ENCODE data around the gene PDYN. TPM values are rescaled to one million over a fixed set of nuclear protein-coding genes. Genes with fewer than 3 reads are reported as not detected.

PDYN gene
- total RNA-seq, 1 experiment from 2014 or later = not detected

DNA sequence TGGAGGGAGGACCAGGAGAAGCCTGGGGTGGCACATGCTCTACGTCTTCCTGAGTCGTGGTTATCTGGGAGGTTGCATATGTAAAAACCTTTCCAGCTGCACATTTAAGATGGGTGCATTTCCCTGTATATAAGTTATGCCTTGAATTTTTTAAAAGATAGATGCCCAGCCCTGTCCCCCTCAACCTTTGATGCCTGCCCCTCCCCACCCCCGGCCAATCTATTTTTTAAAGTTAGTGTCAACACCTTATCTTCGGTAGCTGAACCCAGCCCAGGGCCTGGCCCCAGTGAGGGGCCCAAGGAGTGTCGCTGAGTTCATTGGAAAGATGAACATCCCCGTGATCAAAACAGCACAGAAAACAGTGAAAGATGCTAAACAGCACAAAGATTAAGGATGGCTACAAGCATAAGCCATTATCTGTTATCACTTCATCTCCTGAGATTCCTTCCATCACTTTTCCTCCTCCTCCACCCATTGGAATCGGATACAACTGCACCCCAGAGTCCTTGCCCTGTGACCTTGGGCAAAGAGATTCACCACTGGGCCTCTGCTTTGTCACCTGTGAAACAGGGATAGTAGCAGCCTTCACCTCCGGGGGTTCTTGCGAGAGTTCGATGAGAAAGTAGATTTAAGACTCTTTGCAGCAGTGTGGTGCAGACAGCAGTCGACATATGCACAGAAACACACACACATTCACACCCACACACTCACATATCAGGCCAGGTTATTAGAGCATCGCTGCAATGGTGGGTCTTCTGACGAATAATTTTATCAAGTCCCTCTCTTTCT lies 51.2 kb downstream of the PDYN start:
- Histone ChIP-seq H3K4me3 (ENCODE audit: low read depth, low read length, poor library complexity, severe bottlenecking) (no peak overlapping the region), H3K27me3 (replicated peaks; ENCODE audit: insufficient read depth, low read depth, low read length, poor library complexity) (no peaks in the 10 kb centered on the region), H3K27ac (ENCODE audit: low read depth, low read length, poor library complexity, severe bottlenecking) (no peak overlapping the region), H3K9me3 (ENCODE audit: low read depth, low read length, poor library complexity, severe bottlenecking) (no peaks in the 10 kb centered on the region), H3K36me3 (ENCODE audit: insufficient read depth, low read length, poor library complexity, severe bottlenecking) (peaks cover 9% of the 10 kb centered on the region), H3K4me1 (ENCODE audit: insufficient read depth, low read length, poor library complexity, severe bottlenecking) (peaks cover 10% of the 10 kb centered on the region)
- no TSS peak for BruUV-seq (replicated peaks)
- intact Hi-C loops (cut with micrococcal nuclease; ENCODE audit: unreplicated experiment) = no loop called here
- CTCF ChIA-PET = no interaction called here
- DNase-seq (ENCODE audit: low spot score) = no peak
- POLR2A ChIA-PET (ENCODE audit: low non-redundant PET) = interaction anchor here (0.6 kb wide), 1 partner anchor 196 kb away, joined by 3 read pairs; no protein-coding TSS in a partner anchor
- no peak for TF ChIP-seq EZH2 (IDR thresholded peaks at IDR 0.05; ENCODE audit: borderline replicate concordance, low read depth, low read length, poor library complexity, severe bottlenecking)
- TF ChIP-seq, protein P1, sequence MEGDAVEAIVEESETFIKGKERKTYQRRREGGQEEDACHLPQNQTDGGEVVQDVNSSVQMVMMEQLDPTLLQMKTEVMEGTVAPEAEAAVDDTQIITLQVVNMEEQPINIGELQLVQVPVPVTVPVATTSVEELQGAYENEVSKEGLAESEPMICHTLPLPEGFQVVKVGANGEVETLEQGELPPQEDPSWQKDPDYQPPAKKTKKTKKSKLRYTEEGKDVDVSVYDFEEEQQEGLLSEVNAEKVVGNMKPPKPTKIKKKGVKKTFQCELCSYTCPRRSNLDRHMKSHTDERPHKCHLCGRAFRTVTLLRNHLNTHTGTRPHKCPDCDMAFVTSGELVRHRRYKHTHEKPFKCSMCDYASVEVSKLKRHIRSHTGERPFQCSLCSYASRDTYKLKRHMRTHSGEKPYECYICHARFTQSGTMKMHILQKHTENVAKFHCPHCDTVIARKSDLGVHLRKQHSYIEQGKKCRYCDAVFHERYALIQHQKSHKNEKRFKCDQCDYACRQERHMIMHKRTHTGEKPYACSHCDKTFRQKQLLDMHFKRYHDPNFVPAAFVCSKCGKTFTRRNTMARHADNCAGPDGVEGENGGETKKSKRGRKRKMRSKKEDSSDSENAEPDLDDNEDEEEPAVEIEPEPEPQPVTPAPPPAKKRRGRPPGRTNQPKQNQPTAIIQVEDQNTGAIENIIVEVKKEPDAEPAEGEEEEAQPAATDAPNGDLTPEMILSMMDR (conservative IDR thresholded peaks at IDR 0.05; ENCODE audit: low read depth, low read length) = no peak

GRCh38 chr20:1942061-1942460 lies 51.8 kb downstream of the PDYN start:
- intact Hi-C loops (cut with micrococcal nuclease; ENCODE audit: unreplicated experiment) = no loop called here
- CTCF ChIA-PET = no interaction called here
- Histone ChIP-seq H3K27ac (ENCODE audit: low read depth, low read length, poor library complexity, severe bottlenecking) (no peak overlapping the region), H3K4me1 (ENCODE audit: insufficient read depth, low read length, poor library complexity, severe bottlenecking) (peaks cover 8% of the 10 kb centered on the region), H3K36me3 (ENCODE audit: insufficient read depth, low read length, poor library complexity, severe bottlenecking) (peaks cover 13% of the 10 kb centered on the region), H3K4me3 (ENCODE audit: low read depth, low read length, poor library complexity, severe bottlenecking) (no peak overlapping the region), H3K27me3 (replicated peaks; ENCODE audit: insufficient read depth, low read depth, low read length, poor library complexity) (no peaks in the 10 kb centered on the region), H3K9me3 (ENCODE audit: low read depth, low read length, poor library complexity, severe bottlenecking) (no peaks in the 10 kb centered on the region)
- POLR2A ChIA-PET (ENCODE audit: low non-redundant PET) = no interaction called here
- DNase-seq (ENCODE audit: low spot score) = no peak
- TF ChIP-seq, protein P1 (conservative IDR thresholded peaks at IDR 0.05; ENCODE audit: low read depth, low read length) = no peak
- no peak for TF ChIP-seq EZH2 (IDR thresholded peaks at IDR 0.05; ENCODE audit: borderline replicate concordance, low read depth, low read length, poor library complexity, severe bottlenecking)
- no TSS peak for BruUV-seq (replicated peaks)

DNA sequence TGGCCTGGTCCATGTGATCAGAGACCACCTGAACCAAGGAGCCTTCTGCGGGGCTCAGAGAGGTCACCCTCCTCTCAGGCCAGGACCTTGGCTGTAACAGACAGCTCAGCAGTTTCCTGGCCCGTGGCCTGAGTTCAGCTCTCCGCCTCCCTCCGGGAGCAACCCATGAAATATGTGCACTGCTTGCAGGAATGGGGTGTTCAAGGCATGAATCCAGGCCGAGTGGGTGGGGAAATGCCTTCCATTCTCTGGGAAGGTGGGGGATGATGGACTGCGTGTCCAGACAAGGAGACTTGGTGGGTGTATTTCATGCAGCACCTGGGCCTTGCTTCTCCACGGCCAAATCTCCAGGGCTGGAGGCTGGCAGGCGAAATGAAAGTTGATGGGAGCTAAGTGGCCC lies 52.6 kb downstream of the PDYN start:
- ChIA-PET POLR2A (ENCODE audit: low non-redundant PET) (no interaction called here), CTCF (no interaction called here)
- TF ChIP-seq, protein P1 (conservative IDR thresholded peaks at IDR 0.05; ENCODE audit: low read depth, low read length) = no peak
- TF ChIP-seq EZH2 (IDR thresholded peaks at IDR 0.05; ENCODE audit: borderline replicate concordance, low read depth, low read length, poor library complexity, severe bottlenecking) = no peak
- BruUV-seq (replicated peaks) = no TSS peak
- Histone ChIP-seq H3K36me3 (ENCODE audit: insufficient read depth, low read length, poor library complexity, severe bottlenecking) (peaks cover 20% of the 10 kb centered on the region), H3K27ac (ENCODE audit: low read depth, low read length, poor library complexity, severe bottlenecking) (no peak overlapping the region), H3K9me3 (ENCODE audit: low read depth, low read length, poor library complexity, severe bottlenecking) (no peaks in the 10 kb centered on the region), H3K4me3 (ENCODE audit: low read depth, low read length, poor library complexity, severe bottlenecking) (no peak overlapping the region), H3K27me3 (replicated peaks; ENCODE audit: insufficient read depth, low read depth, low read length, poor library complexity) (no peaks in the 10 kb centered on the region), H3K4me1 (ENCODE audit: insufficient read depth, low read length, poor library complexity, severe bottlenecking) (peaks cover 6% of the 10 kb centered on the region)
- intact Hi-C loops (cut with micrococcal nuclease; ENCODE audit: unreplicated experiment) = no loop called here
- DNase-seq (ENCODE audit: low spot score) = no peak
